Measurements from ENCODE around the gene SPATA3.

DNA sequence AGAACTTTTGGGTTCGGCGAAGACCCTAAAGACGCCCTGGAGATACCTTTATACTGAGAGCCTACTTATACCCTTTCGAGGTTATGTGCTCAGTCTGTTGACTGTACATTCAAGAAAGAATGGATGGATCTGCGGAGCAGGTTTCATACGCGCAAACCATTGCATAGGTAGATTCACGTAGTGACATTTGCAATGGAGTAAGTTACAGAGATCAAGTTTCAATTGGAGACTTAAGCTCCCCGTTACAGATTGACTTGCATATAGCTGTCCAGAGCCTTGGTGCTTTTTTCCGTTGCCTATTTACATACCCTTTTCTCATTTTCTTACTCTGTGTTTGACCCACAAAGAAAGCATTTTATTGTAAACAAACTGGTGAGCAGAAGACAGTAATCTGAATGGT, 61.7 kb downstream of the SPATA3 start:
- TF ChIP-seq GATA3 (IDR thresholded peaks at IDR 0.05; ENCODE audit: low read depth, low read length) (no peak), GATA2 (IDR thresholded peaks at IDR 0.05; ENCODE audit: low read depth, low read length) (no peak)

All from SH-SY5Y (cell line).